Common myeloid progenitor, CD34-positive (primary cell): Measurements from ENCODE around the gene MIEN1.

ENCODE experiments used
- CTCF ChIA-PET: fragments of 350-600 bp; sonication (Branson Sonifier 250); formaldehyde crosslinking; loops from one replicate; lab custom pipeline; 2021; ENCODE audit warnings: antibody characterized with exemption; lab: Charles Lee
- POLR2A ChIA-PET: fragments of 350-600 bp; sonication (Branson Sonifier 250); formaldehyde crosslinking; loops from one replicate; lab custom pipeline; 2021; ENCODE audit warnings: antibody characterized with exemption; lab: Charles Lee
- DNase-seq, 3 donors: peaks; one replicate each; pipeline versions ENCODE4 v3.0.0 to v3.0.0-alpha.2; 2013
- H3K27ac ChIP-seq, 2 experiments: 1 replicate in 1 of 2; 2 replicates in 1 of 2; pipeline ENCODE4 v1.7.0; 2013; ENCODE audit warnings: inconsistent platforms in 2 of 2, low read length in 2 of 2, mild to moderate bottlenecking in 2 of 2, low read depth in 1 of 2, moderate library complexity in 1 of 2; ENCODE audit not compliant: severe bottlenecking in 2 of 2, insufficient read depth in 1 of 2, poor library complexity in 1 of 2
- H3K27me3 ChIP-seq, 5 experiments: replicated peaks in 2 of 5; 1 replicate in 3 of 5; 2 replicates in 2 of 5; pipeline versions ENCODE4 v1.6.1 to v1.7.0; 2013; ENCODE audit warnings: low read length in 4 of 5, mild to moderate bottlenecking in 2 of 5, moderate library complexity in 2 of 5, inconsistent platforms in 1 of 5; ENCODE audit not compliant: insufficient read depth in 5 of 5, control insufficient read depth in 4 of 5
- H3K36me3 ChIP-seq, 4 experiments: 1 replicate in 2 of 4; 2 replicates in 2 of 4; pipeline versions ENCODE4 v1.6.1 to v1.7.0; 2013; ENCODE audit warnings: low read length in 3 of 4, control low read depth in 1 of 4, mild to moderate bottlenecking in 1 of 4; ENCODE audit not compliant: control insufficient read depth in 4 of 4, insufficient read depth in 4 of 4
- H3K4me1 ChIP-seq, 4 experiments: 1 replicate in 3 of 4; 2 replicates in 1 of 4; pipeline versions ENCODE4 v1.6.1 to v1.7.1; 2013; ENCODE audit warnings: low read length in 3 of 4, mild to moderate bottlenecking in 3 of 4, control low read depth in 1 of 4, inconsistent platforms in 1 of 4, moderate library complexity in 1 of 4; ENCODE audit not compliant: control insufficient read depth in 4 of 4, insufficient read depth in 4 of 4; ENCODE audit errors: control extremely low read depth in 1 of 4
- H3K4me3 ChIP-seq, 7 experiments: 1 replicate in 4 of 7; 2 replicates in 3 of 7; pipeline versions ENCODE4 v1.5.1 to v1.7.0; 2013; ENCODE audit warnings: mild to moderate bottlenecking in 7 of 7, low read length in 6 of 7, moderate library complexity in 6 of 7, inconsistent platforms in 2 of 7, low read depth in 2 of 7, control low read depth in 1 of 7; ENCODE audit not compliant: insufficient read depth in 4 of 7, control insufficient read depth in 1 of 7; ENCODE audit errors: extremely low read depth in 1 of 7
- H3K9me3 ChIP-seq, 5 experiments: 1 replicate in 4 of 5; 2 replicates in 1 of 5; pipeline versions ENCODE4 v1.6.1 to v1.7.1; 2013; ENCODE audit warnings: low read length in 4 of 5, mild to moderate bottlenecking in 2 of 5, inconsistent platforms in 1 of 5, low read depth in 1 of 5, moderate library complexity in 1 of 5; ENCODE audit not compliant: control insufficient read depth in 4 of 5, insufficient read depth in 2 of 5; ENCODE audit errors: control extremely low read depth in 1 of 5
- WGBS: methylation state at CpG from one replicate; pipeline ENCODE4 v1.1.5; 2013; ENCODE audit not compliant: insufficient coverage; 5-methylcytosine and 5-hydroxymethylcytosine counted together

Gene MIEN1

GRCh38 chr17:39722965-39723848 lies 7.1 kb downstream of the MIEN1 start:
- 97% methylated on average over 23 of the region's 34 CpGs for WGBS
- CTCF ChIA-PET = interaction anchor here (0.6 to 0.9 kb wide), 2 partner anchors 11 to 147 kb away, joined by 3 read pairs; no protein-coding TSS in a partner anchor
- Histone ChIP-seq H3K9me3 (no peaks in the 10 kb centered on the region), H3K27ac (no peak overlapping the region), H3K4me1 (no peaks in the 10 kb centered on the region), H3K4me3 (no peak overlapping the region), H3K27me3 (no peaks in the 10 kb centered on the region), H3K36me3 (peaks cover 1 to 12% (median 4%) of the 10 kb centered on the region in 4 experiments)
- POLR2A ChIA-PET = no interaction called here
- DNase-seq = no peak

- Histone ChIP-seq H3K4me1 (no peaks in the 10 kb centered on the region), H3K27ac (no peak overlapping the region), H3K27me3 (no peaks in the 10 kb centered on the region), H3K9me3 (no peaks in the 10 kb centered on the region), H3K36me3 (peaks cover 0 to under 1% (median 0%) of the 10 kb centered on the region in 4 experiments), H3K4me3 (no peak overlapping the region)
- POLR2A ChIA-PET = no interaction called here
- no peak for DNase-seq
- CTCF ChIA-PET = interaction anchor here (0.8 to 0.9 kb wide), 2 partner anchors 25 to 173 kb away, joined by 3 to 4 read pairs; no protein-coding TSS in a partner anchor
- 100% methylated on average over 4 of the region's 6 CpGs for WGBS
These were observed 8.2 kb downstream of the MIEN1 start for GRCh38 chr17:39722104-39722503.

DNA sequence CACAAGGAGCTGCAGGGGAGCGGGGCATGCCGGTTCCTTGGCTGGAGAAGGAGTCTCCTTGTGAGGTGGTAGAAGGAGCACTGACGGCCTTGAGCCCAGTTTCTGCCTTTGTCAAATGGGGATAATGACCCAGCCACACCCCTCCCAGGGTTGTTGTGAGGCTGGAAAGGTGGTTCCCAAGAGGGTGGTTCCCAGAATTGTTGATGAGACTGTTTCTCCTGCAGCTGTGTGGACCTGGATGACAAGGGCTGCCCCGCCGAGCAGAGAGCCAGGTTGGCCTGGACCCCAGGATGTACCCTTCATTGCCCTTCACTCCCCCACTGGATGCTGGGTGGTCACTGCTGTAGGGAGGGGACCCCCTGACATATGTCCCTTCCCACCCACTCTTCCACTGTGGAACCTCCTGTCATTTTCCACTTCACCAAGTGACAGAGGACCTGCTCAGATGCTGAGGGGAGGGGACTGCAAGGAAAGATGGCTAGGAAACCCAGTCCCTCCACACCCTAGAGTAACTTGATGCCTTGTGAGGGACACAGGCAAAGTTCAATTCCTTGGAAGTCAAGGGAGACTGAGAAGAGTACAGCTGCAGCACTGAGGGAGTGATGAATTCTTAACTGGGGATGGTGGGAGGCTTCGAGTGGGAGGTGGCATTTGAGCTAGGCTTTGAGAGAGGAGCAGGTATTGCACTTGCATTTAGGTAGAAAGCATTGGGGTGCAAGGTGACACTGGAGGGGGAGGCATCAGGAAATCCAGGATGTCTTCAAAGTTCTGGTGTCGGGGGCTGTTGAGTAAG lies 10.6 kb downstream of the MIEN1 start:
- Histone ChIP-seq H3K4me3 (no peak overlapping the region), H3K27me3 (no peaks in the 10 kb centered on the region), H3K9me3 (no peaks in the 10 kb centered on the region), H3K36me3 (no peaks in the 10 kb centered on the region), H3K4me1 (no peaks in the 10 kb centered on the region), H3K27ac (no peak overlapping the region)
- no peak for DNase-seq
- ChIA-PET CTCF (interaction anchor here (1.2 to 2.4 kb wide), 5 partner anchors 9 to 98 kb away, joined by 3 to 16 read pairs (median 4); partner anchors contain the start of genes ERBB2 and MIEN1), POLR2A (interaction anchor here (1.0 kb wide), 1 partner anchor 131 kb away, joined by 9 read pairs; no protein-coding TSS in a partner anchor)
- 89% methylated on average over 4 of the region's 7 CpGs for WGBS

DNA sequence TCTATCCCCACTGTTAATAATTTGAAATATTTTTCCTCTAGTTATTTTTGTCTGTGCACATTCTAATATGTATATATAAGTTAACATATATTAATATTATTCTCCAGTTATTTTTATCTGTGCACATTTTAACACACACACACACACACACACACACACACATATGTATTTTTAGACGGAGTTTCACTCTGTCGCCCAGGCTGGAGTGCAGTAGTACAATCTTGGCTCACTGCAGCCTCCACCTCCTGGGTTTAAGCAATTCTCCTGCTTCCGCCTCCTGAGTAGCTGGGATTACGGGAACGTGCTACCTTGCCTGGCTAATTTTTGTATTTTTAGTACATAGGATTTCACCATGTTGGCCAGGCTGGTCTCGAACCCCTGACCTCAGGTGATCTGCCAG lies 12.7 kb downstream of the MIEN1 start:
- Histone ChIP-seq H3K36me3 (no peaks in the 10 kb centered on the region), H3K4me3 (no peak overlapping the region), H3K9me3 (no peaks in the 10 kb centered on the region), H3K27me3 (no peaks in the 10 kb centered on the region), H3K27ac (no peak overlapping the region), H3K4me1 (no peaks in the 10 kb centered on the region)
- 96% methylated on average over 5 of the region's 6 CpGs for WGBS
- ChIA-PET POLR2A (no interaction called here), CTCF (interaction anchor here (2.4 kb wide), 1 partner anchor 11 kb away, joined by 16 read pairs; the partner anchor contains the start of gene MIEN1)
- no peak for DNase-seq

DNA sequence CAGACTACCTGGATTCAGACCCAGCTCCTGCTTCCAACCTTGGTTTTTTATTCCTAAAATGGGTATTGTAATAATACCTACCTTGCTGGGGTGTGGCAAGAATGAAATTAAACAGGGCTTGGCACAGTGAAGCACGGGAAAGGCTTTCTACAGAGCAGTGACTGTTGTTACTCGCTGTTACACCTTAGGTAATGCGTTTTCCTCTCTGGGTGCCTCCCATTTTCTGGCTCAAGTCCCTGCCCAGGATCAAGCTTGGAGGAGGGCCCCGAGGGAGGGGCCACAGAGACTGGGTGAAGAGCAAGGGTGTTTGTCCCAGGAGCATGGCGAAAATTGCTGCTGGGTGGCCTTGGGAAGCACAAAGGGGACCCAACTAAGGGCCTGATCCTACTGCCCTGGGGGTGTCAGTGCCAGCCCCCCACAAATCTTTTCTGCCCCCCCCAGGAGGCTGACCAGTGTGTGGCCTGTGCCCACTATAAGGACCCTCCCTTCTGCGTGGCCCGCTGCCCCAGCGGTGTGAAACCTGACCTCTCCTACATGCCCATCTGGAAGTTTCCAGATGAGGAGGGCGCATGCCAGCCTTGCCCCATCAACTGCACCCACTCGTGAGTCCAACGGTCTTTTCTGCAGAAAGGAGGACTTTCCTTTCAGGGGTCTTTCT lies 13.3 kb downstream of the MIEN1 start:
- H3K27ac ChIP-seq = no peak overlapping the region
- no peak overlapping the region for H3K4me3 ChIP-seq
- H3K36me3 ChIP-seq = no peaks in the 10 kb centered on the region
- no peak for DNase-seq
- H3K4me1 ChIP-seq = no peaks in the 10 kb centered on the region
- POLR2A ChIA-PET = no interaction called here
- WGBS = over 99% methylated on average over 7 of the region's 11 CpGs
- H3K27me3 ChIP-seq = no peaks in the 10 kb centered on the region
- H3K9me3 ChIP-seq = no peaks in the 10 kb centered on the region
- CTCF ChIA-PET = interaction anchor here (1.0 kb wide), 1 partner anchor 94 kb away, joined by 3 read pairs; no protein-coding TSS in a partner anchor

DNA sequence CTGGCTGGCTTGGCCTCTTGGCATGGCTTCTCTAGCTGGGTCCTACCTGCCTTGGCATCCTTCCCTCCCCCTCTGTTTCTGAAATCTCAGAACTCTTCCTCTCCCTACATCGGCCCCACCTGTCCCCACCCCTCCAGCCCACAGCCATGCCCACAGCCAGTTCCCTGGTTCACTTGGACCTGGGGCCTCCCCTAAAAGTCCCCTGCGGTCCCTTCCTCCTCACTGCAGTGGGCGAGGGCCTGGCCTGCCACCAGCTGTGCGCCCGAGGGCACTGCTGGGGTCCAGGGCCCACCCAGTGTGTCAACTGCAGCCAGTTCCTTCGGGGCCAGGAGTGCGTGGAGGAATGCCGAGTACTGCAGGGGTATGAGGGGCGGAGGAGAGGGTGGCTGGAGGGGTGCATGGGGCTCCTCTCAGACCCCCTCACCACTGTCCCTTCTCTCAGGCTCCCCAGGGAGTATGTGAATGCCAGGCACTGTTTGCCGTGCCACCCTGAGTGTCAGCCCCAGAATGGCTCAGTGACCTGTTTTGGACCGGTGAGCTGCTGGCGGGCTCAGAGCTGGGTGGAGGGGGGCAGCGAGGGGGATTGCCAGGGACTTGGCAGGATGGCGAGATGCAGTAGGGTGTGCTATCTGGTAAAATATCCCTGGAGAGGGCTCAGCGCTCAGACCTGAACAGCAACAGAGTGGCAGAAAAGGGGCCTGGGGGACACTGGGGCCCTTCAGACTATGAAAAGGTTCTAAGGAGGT lies 14.1 kb downstream of the MIEN1 start:
- H3K4me3 ChIP-seq = no peak overlapping the region
- POLR2A ChIA-PET = no interaction called here
- DNase-seq = no peak
- 98% methylated on average over 11 of the region's 15 CpGs for WGBS
- no peaks in the 10 kb centered on the region for H3K4me1 ChIP-seq
- no peaks in the 10 kb centered on the region for H3K27me3 ChIP-seq
- H3K36me3 ChIP-seq = no peaks in the 10 kb centered on the region
- CTCF ChIA-PET = interaction anchor here (1.0 kb wide), 1 partner anchor 93 kb away, joined by 3 read pairs; no protein-coding TSS in a partner anchor
- H3K9me3 ChIP-seq = no peaks in the 10 kb centered on the region
- no peak overlapping the region for H3K27ac ChIP-seq
